ENCODE data around the gene ZNF75A. TPM values are rescaled to one million over a fixed set of nuclear protein-coding genes. Genes with fewer than 3 reads are reported as not detected.

Gene ZNF75A
- total RNA-seq, 1 donor from 2014 or later, result 26.1 TPM

DNA sequence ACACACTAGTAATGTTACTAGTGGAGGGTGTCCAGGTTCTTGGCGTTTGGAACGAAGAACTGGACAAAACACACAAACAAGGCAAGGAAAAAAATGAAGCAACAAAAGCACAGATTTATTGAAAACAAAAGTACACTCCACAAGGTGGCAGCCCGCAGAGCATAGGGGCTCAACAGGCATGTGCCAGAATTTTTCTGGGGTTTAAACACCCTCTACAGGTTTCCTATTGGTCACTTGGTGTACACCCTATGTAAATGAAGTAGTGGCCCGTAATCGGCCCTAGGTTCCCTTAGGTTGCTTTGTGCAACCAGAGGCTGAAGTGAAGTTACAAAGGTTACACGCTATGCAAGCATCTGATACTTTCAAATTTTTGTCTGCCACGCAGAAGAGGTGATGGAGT lies 58.5 kb downstream of the ZNF75A start:
- intact Hi-C loops (cut with DNase I), result no loop called here
- TF ChIP-seq CTCF (IDR thresholded peaks at IDR 0.05), result no peak
- H3K4me1 ChIP-seq, result no peaks in the 10 kb centered on the region
- no peak overlapping the region for H3K27ac ChIP-seq
- H3K27me3 ChIP-seq, result peaks cover 5% of the 10 kb centered on the region
- H3K36me3 ChIP-seq, result no peaks in the 10 kb centered on the region
- DNase-seq (no peak), ATAC-seq (no peak)
- H3K4me3 ChIP-seq, result no peak overlapping the region
- H3K9me3 ChIP-seq, result peaks cover 5% of the 10 kb centered on the region

- TF ChIP-seq CTCF (IDR thresholded peaks at IDR 0.05), result no peak
- intact Hi-C loops (cut with DNase I), result no loop called here
- no peaks in the 10 kb centered on the region for H3K4me1 ChIP-seq
- H3K27me3 ChIP-seq, result peaks cover 5% of the 10 kb centered on the region
- peak overlapping the region; percentile 58 for H3K4me3 ChIP-seq
- H3K9me3 ChIP-seq, result peaks cover 5% of the 10 kb centered on the region
- peak; percentile 99 for ATAC-seq
- peak overlapping the region; percentile 78 for H3K27ac ChIP-seq
- peak; percentile 92 for DNase-seq
- no peaks in the 10 kb centered on the region for H3K36me3 ChIP-seq
Measured at GRCh38 chr16:3364774-3365427, 59.6 kb downstream of the ZNF75A start.

Other genes starting within 250 kb of the ZNF75A start
- gene IL32, start 239.9 kb upstream of the ZNF75A start, total RNA-seq, result 91.5 TPM
- gene ZSCAN10, start 206.2 kb upstream of the ZNF75A start, total RNA-seq, result not detected
- gene ZNF205, start 192.9 kb upstream of the ZNF75A start, total RNA-seq, result 11.7 TPM
- gene ZNF213, start 170.5 kb upstream of the ZNF75A start, total RNA-seq, result 9.1 TPM
- not detected for gene OR1F1, start 117.3 kb upstream of the ZNF75A start, total RNA-seq
- 7.4 TPM for gene ZNF200, start 70.3 kb upstream of the ZNF75A start, total RNA-seq
- gene MEFV, start 48.9 kb upstream of the ZNF75A start, total RNA-seq, result 8.3 TPM
- gene ZNF263, start 22.0 kb upstream of the ZNF75A start, total RNA-seq, result 27.6 TPM
- gene TIGD7, start 67 bp upstream of the ZNF75A start, total RNA-seq, result 6.9 TPM
- gene OR2C1, start 50.4 kb downstream of the ZNF75A start, total RNA-seq, result not detected
- gene ZSCAN32, start 95.5 kb downstream of the ZNF75A start, total RNA-seq, result 13.1 TPM
- gene ZNF174, start 95.7 kb downstream of the ZNF75A start, total RNA-seq, result 7.7 TPM
- gene ZNF597, start 138.0 kb downstream of the ZNF75A start, total RNA-seq, result 5.1 TPM
- gene NAA60, start 138.2 kb downstream of the ZNF75A start, total RNA-seq, result 56.2 TPM
- gene C16orf90, start 190.0 kb downstream of the ZNF75A start, total RNA-seq, result not detected
- 23.3 TPM for gene CLUAP1, start 195.5 kb downstream of the ZNF75A start, total RNA-seq